ENCODE data around the gene GMPR2. TPM values are rescaled to one million over a fixed set of nuclear protein-coding genes. Genes with fewer than 3 reads are reported as not detected.
"Not testable (repeated sequence)": the region's sequence is repeated elsewhere in the genome, so short reads cannot be mapped to it uniquely, and the experiment has no call there.

GMPR2 gene
- total RNA-seq, 1 donor from 2014 or later: 98.4 TPM

DNA sequence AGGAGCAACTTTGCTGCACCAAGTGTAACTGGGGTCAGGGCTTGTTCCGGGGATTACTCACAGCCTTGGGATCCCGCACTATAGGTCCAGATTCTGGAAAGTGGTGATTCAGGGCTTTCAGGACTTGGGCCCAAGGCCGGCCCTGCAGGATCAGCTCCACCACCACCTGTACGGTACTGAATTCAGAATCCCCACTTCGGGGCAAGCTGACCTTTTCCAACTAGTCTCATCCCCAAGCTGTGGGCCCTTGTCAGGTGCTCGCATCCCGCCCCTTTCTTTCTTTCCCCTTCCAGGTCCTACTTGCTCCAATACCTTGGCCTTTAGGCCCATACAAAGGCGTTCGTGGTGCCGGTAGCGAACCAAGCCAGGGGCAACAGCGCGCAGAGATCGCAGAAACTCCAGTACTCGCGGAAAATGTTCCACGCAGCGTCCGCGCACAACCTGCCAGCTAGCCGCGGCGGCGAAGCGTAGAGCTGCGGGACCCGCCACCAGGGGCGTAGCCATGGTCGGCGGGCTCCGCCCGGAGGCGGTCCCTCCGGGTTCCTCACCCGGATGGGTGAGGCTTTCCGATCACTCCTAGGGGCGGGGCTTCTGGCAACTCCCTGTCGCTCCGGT lies 9.2 kb downstream of the GMPR2 start:
- Mint-ChIP-seq H3K9me3 (no peaks in the 10 kb centered on the region), H3K27me3 (ENCODE audit: insufficient read depth, low read depth) (peaks cover 2% of the 10 kb centered on the region), H3K4me1 (peaks cover 17% of the 10 kb centered on the region), H3K27ac (no peak overlapping the region), H3K36me3 (peaks cover 18% of the 10 kb centered on the region), H3K4me3 (peak overlapping the region; percentile 91)
- peak overlapping the region; percentile 72 for H3K4me2 ChIP-seq
- peak overlapping the region; percentile 87 for H3K27ac ChIP-seq
- H3K27me3 ChIP-seq: no peaks in the 10 kb centered on the region
- peaks cover 5% of the 10 kb centered on the region for H4K20me1 ChIP-seq (ENCODE audit: low read depth)
- peaks cover 17% of the 10 kb centered on the region for H3K79me2 ChIP-seq (ENCODE audit: low read depth)
- H3K9me3 ChIP-seq (ENCODE audit: low read depth): no peaks in the 10 kb centered on the region
- peak overlapping the region; percentile 74 for H3K4me3 ChIP-seq
- H3K36me3 ChIP-seq: no peaks in the 10 kb centered on the region
- H3F3A ChIP-seq (ENCODE audit: low read depth): peaks cover 18% of the 10 kb centered on the region
- H3K4me1 ChIP-seq: peaks cover 3% of the 10 kb centered on the region
- TF ChIP-seq EZH2 (IDR thresholded peaks at IDR 0.05) (no peak), EZH2phosphoT487 (IDR thresholded peaks at IDR 0.05) (no peak)
- TF ChIP-seq, protein P1, sequence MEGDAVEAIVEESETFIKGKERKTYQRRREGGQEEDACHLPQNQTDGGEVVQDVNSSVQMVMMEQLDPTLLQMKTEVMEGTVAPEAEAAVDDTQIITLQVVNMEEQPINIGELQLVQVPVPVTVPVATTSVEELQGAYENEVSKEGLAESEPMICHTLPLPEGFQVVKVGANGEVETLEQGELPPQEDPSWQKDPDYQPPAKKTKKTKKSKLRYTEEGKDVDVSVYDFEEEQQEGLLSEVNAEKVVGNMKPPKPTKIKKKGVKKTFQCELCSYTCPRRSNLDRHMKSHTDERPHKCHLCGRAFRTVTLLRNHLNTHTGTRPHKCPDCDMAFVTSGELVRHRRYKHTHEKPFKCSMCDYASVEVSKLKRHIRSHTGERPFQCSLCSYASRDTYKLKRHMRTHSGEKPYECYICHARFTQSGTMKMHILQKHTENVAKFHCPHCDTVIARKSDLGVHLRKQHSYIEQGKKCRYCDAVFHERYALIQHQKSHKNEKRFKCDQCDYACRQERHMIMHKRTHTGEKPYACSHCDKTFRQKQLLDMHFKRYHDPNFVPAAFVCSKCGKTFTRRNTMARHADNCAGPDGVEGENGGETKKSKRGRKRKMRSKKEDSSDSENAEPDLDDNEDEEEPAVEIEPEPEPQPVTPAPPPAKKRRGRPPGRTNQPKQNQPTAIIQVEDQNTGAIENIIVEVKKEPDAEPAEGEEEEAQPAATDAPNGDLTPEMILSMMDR (IDR thresholded peaks at IDR 0.05): peak; percentile 57
- peak; percentile 98 for DNase-seq (ENCODE audit: low spot score)
- H2AFZ ChIP-seq (replicated peaks): peak overlapping the region; percentile 74
- H3K9ac ChIP-seq: peak overlapping the region; percentile 57

DNA sequence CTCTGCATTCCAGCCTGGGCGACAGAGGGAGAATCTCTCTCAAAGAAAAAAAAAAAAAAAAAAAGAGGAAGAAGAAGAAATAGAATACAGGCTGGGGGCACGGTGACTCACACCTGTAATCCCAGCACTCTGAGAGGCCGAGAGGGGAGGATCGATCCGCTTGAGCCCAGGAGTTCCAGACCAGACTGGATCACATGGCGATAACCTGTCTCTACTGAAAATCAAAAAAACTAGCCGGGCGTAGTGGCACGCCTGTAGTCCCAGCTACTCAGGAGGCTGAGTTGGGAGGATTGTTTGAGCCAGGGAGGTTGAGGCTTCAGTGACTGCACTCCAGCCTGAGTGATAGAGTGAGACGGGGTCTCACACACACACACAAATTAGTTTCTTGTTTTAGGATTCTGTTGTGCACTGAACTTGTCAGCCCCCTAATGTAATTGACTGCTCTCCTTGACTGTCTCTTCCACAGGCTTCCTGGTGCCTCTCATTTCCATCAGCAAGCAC lies 10.7 kb downstream of the GMPR2 start:
- peak overlapping the region; percentile 74 for H3K4me3 ChIP-seq
- H3K4me1 ChIP-seq: peaks cover 3% of the 10 kb centered on the region
- H3K27me3 ChIP-seq: no peaks in the 10 kb centered on the region
- H4K20me1 ChIP-seq (ENCODE audit: low read depth): peaks cover 5% of the 10 kb centered on the region
- peaks cover 8% of the 10 kb centered on the region for H3K36me3 Mint-ChIP-seq
- H3K79me2 ChIP-seq (ENCODE audit: low read depth): peaks cover 17% of the 10 kb centered on the region
- H3K9me3 ChIP-seq (ENCODE audit: low read depth): no peaks in the 10 kb centered on the region
- peak overlapping the region; percentile 91 for H3K4me3 Mint-ChIP-seq
- no peak overlapping the region for H3K9ac ChIP-seq
- H3K9me3 Mint-ChIP-seq: no peaks in the 10 kb centered on the region
- H2AFZ ChIP-seq (replicated peaks): peak overlapping the region; percentile 45
- no peaks in the 10 kb centered on the region for H3K36me3 ChIP-seq
- peaks cover 17% of the 10 kb centered on the region for H3K4me1 Mint-ChIP-seq
- TF ChIP-seq EZH2phosphoT487 (IDR thresholded peaks at IDR 0.05): no peak
- TF ChIP-seq, protein P1 (IDR thresholded peaks at IDR 0.05): no peak
- no peak for TF ChIP-seq EZH2 (IDR thresholded peaks at IDR 0.05)
- no peak for DNase-seq (ENCODE audit: low spot score)
- peaks cover 2% of the 10 kb centered on the region for H3K27me3 Mint-ChIP-seq (ENCODE audit: insufficient read depth, low read depth)
- H3K27ac ChIP-seq: no peak overlapping the region
- peak overlapping the region; percentile 98 for H3K27ac Mint-ChIP-seq
- H3F3A ChIP-seq (ENCODE audit: low read depth): peaks cover 18% of the 10 kb centered on the region
- H3K4me2 ChIP-seq: peak overlapping the region; percentile 72

DNA sequence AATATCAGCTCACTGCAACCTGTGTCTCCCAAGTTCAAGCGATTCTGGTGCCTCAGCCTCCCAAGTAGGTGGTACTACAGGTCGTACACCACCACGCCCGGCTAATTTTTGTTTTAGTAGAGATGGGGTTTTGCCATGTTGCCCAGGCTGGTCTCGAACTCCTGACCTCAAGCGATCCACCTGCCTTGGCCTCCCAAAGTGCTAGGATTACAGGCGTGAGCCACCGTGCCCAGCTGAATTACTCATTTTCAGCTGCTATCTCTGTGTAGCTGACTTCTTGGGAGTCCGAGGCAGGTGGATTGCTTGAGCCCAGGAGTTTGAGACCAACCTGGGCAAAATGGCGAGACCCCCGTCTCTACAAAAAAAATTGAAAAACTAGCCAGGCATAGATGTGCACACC lies 12.6 kb downstream of the GMPR2 start:
- DNase-seq (ENCODE audit: low spot score); H3K27ac Mint-ChIP-seq; H3K9ac ChIP-seq; H4K20me1 ChIP-seq (ENCODE audit: low read depth); H3K27me3 ChIP-seq; H3K9me3 ChIP-seq (ENCODE audit: low read depth); H3K27ac ChIP-seq; H3K4me2 ChIP-seq; H3K36me3 ChIP-seq; H3K36me3 Mint-ChIP-seq; H3K4me3 ChIP-seq; H3K27me3 Mint-ChIP-seq (ENCODE audit: insufficient read depth, low read depth); H3K4me3 Mint-ChIP-seq; H3K9me3 Mint-ChIP-seq; H2AFZ ChIP-seq (replicated peaks); H3K4me1 ChIP-seq: not testable (repeated sequence)
- Histone ChIP-seq H3F3A (ENCODE audit: low read depth) (peaks cover 18% of the 10 kb centered on the region), H3K79me2 (ENCODE audit: low read depth) (peaks cover 14% of the 10 kb centered on the region)
- peaks cover 14% of the 10 kb centered on the region for H3K4me1 Mint-ChIP-seq

DNA sequence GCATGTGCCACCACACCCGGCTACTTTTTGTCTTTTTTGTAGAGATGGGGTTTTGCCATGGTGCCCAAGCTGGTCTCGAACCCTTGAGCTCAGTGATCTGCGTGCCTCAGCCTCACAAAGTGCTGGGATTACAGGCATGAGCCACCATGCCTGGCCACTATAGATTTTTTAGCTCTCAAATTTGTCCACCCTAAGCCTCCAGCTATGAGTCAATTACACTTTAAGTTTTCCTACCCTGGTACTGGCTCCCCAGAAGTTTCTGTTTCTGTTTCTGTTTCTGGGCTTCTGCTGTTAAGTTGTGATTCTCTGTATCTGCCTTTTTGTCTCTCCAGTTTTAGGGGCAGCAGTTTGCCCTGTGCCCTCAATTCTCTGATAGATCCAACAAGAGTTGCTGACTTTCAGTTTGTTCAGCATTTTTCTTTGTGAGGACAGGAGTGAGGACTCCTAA lies 14.1 kb downstream of the GMPR2 start:
- Histone ChIP-seq H3K36me3 (no peaks in the 10 kb centered on the region), H3K79me2 (ENCODE audit: low read depth) (no peaks in the 10 kb centered on the region), H4K20me1 (ENCODE audit: low read depth) (no peaks in the 10 kb centered on the region), H3K4me2 (no peak overlapping the region), H3K9ac (no peak overlapping the region), H3K4me1 (no peaks in the 10 kb centered on the region), H3K27me3 (no peaks in the 10 kb centered on the region), H3K9me3 (ENCODE audit: low read depth) (no peaks in the 10 kb centered on the region), H3F3A (ENCODE audit: low read depth) (peaks cover 18% of the 10 kb centered on the region), H3K4me3 (no peak overlapping the region), H2AFZ (replicated peaks) (no peak overlapping the region), H3K27ac (no peak overlapping the region)
- Mint-ChIP-seq H3K27me3 (ENCODE audit: insufficient read depth, low read depth) (peaks cover 3% of the 10 kb centered on the region), H3K27ac (peak overlapping the region; percentile 38), H3K4me1 (peaks cover 7% of the 10 kb centered on the region), H3K36me3 (no peaks in the 10 kb centered on the region), H3K4me3 (no peak overlapping the region), H3K9me3 (no peaks in the 10 kb centered on the region)
- TF ChIP-seq, protein P1 (IDR thresholded peaks at IDR 0.05): no peak
- TF ChIP-seq EZH2 (IDR thresholded peaks at IDR 0.05) (no peak), EZH2phosphoT487 (IDR thresholded peaks at IDR 0.05) (no peak)
- no peak for DNase-seq (ENCODE audit: low spot score)
